ENCODE measurements around the gene DAPK1. TPM values are rescaled to one million over a fixed set of nuclear protein-coding genes. Genes with fewer than 3 reads are reported as not detected.

Gene DAPK1
- total RNA-seq, 1 experiment from 2014 or later: not detected

- in situ Hi-C loops (cut with HindIII; ENCODE audit: low sequenced_read_pairs): no loop called here
- no peak for DNase-seq (ENCODE audit: low spot score)
Measured at GRCh38 chr9:87687207-87687606, 189.5 kb downstream of the DAPK1 start.

- DNase-seq (ENCODE audit: low spot score): no peak
- in situ Hi-C loops (cut with HindIII; ENCODE audit: low sequenced_read_pairs): no loop called here
Measured at GRCh38 chr9:87694236-87694755, 196.6 kb downstream of the DAPK1 start.

- in situ Hi-C loops (cut with HindIII; ENCODE audit: low sequenced_read_pairs): no loop called here
- no peak for DNase-seq (ENCODE audit: low spot score)
Measured at GRCh38 chr9:87695523-87695922, 197.9 kb downstream of the DAPK1 start.

- no peak for DNase-seq (ENCODE audit: low spot score)
- in situ Hi-C loops (cut with HindIII; ENCODE audit: low sequenced_read_pairs): no loop called here
Measured at GRCh38 chr9:87696641-87697040, 199.0 kb downstream of the DAPK1 start.

- no peak for DNase-seq (ENCODE audit: low spot score)
- in situ Hi-C loops (cut with HindIII; ENCODE audit: low sequenced_read_pairs): no loop called here
Measured at GRCh38 chr9:87698069-87698809, 200.6 kb downstream of the DAPK1 start.

GRCh38 chr9:87699835-87700234, 202.2 kb downstream of the DAPK1 start:
- in situ Hi-C loops (cut with HindIII; ENCODE audit: low sequenced_read_pairs): no loop called here
- DNase-seq (ENCODE audit: low spot score): no peak

- DNase-seq (ENCODE audit: low spot score): no peak
- in situ Hi-C loops (cut with HindIII; ENCODE audit: low sequenced_read_pairs): no loop called here
Measured at GRCh38 chr9:87701491-87701890, 203.8 kb downstream of the DAPK1 start.

- in situ Hi-C loops (cut with HindIII; ENCODE audit: low sequenced_read_pairs): no loop called here
- no peak for DNase-seq (ENCODE audit: low spot score)
Measured at GRCh38 chr9:87701931-87702421, 204.3 kb downstream of the DAPK1 start.

- in situ Hi-C loops (cut with HindIII; ENCODE audit: low sequenced_read_pairs): no loop called here
Measured at GRCh38 chr9:87702921-87703320, 205.3 kb downstream of the DAPK1 start.

GRCh38 chr9:87703636-87704276, 206.1 kb downstream of the DAPK1 start:
- in situ Hi-C loops (cut with HindIII; ENCODE audit: low sequenced_read_pairs): no loop called here
- DNase-seq (ENCODE audit: low spot score): no peak

More at GRCh38 chr9:87702921-87703320, 205.3 kb downstream of the DAPK1 start:
- no peak for DNase-seq (ENCODE audit: low spot score)

GRCh38 chr9:87704342-87704741, 206.7 kb downstream of the DAPK1 start:
- DNase-seq (ENCODE audit: low spot score): no peak
- in situ Hi-C loops (cut with HindIII; ENCODE audit: low sequenced_read_pairs): no loop called here

GRCh38 chr9:87706066-87706739, 208.5 kb downstream of the DAPK1 start:
- no peak for DNase-seq (ENCODE audit: low spot score)
- in situ Hi-C loops (cut with HindIII; ENCODE audit: low sequenced_read_pairs): no loop called here

GRCh38 chr9:87707805-87708506, 210.3 kb downstream of the DAPK1 start:
- DNase-seq (ENCODE audit: low spot score): no peak
- in situ Hi-C loops (cut with HindIII; ENCODE audit: low sequenced_read_pairs): no loop called here

GRCh38 chr9:87708546-87708945, 210.9 kb downstream of the DAPK1 start:
- in situ Hi-C loops (cut with HindIII; ENCODE audit: low sequenced_read_pairs): no loop called here
- no peak for DNase-seq (ENCODE audit: low spot score)

- no peak for DNase-seq (ENCODE audit: low spot score)
- in situ Hi-C loops (cut with HindIII; ENCODE audit: low sequenced_read_pairs): no loop called here
Measured at GRCh38 chr9:87708986-87709728, 211.5 kb downstream of the DAPK1 start.

GRCh38 chr9:87710443-87710842, 212.8 kb downstream of the DAPK1 start:
- in situ Hi-C loops (cut with HindIII; ENCODE audit: low sequenced_read_pairs): no loop called here
- DNase-seq (ENCODE audit: low spot score): no peak

GRCh38 chr9:87711857-87712800, 214.5 kb downstream of the DAPK1 start:
- no peak for DNase-seq (ENCODE audit: low spot score)
- in situ Hi-C loops (cut with HindIII; ENCODE audit: low sequenced_read_pairs): no loop called here

- in situ Hi-C loops (cut with HindIII; ENCODE audit: low sequenced_read_pairs): no loop called here
- DNase-seq (ENCODE audit: low spot score): no peak
Measured at GRCh38 chr9:87712801-87713277, 215.2 kb downstream of the DAPK1 start.

Data from G401 (cell line).